ENCODE results near the gene DNAH8.

Gene DNAH8

GRCh38 chr6:38843798-38844197, 128.7 kb downstream of the DNAH8 start:
- Mint-ChIP-seq H3K27ac (no peak overlapping the region), H3K27me3 (ENCODE audit: low read depth) (no peaks in the 10 kb centered on the region), H3K4me3 (no peak overlapping the region), H3K4me1 (no peaks in the 10 kb centered on the region), H3K36me3 (ENCODE audit: low read depth) (no peaks in the 10 kb centered on the region), H3K9me3 (no peaks in the 10 kb centered on the region)
- TF ChIP-seq CTCF (IDR thresholded peaks at IDR 0.05; ENCODE audit: unreplicated experiment in 3 of 3), result no peak

- H3K27ac Mint-ChIP-seq, result no peak overlapping the region
- no peaks in the 10 kb centered on the region for H3K4me1 Mint-ChIP-seq
- no peak for TF ChIP-seq CTCF (IDR thresholded peaks at IDR 0.05; ENCODE audit: unreplicated experiment in 3 of 3)
- H3K9me3 Mint-ChIP-seq, result no peaks in the 10 kb centered on the region
- no peaks in the 10 kb centered on the region for H3K36me3 Mint-ChIP-seq (ENCODE audit: low read depth)
- no peak overlapping the region for H3K4me3 Mint-ChIP-seq
- H3K27me3 Mint-ChIP-seq (ENCODE audit: low read depth), result no peaks in the 10 kb centered on the region
Observed at GRCh38 chr6:38845931-38846330, 130.8 kb downstream of the DNAH8 start.

- no peaks in the 10 kb centered on the region for H3K36me3 Mint-ChIP-seq (ENCODE audit: low read depth)
- H3K27me3 Mint-ChIP-seq (ENCODE audit: low read depth), result no peaks in the 10 kb centered on the region
- no peaks in the 10 kb centered on the region for H3K4me1 Mint-ChIP-seq
- no peak for TF ChIP-seq CTCF (IDR thresholded peaks at IDR 0.05; ENCODE audit: unreplicated experiment in 3 of 3)
- no peak overlapping the region for H3K4me3 Mint-ChIP-seq
- no peaks in the 10 kb centered on the region for H3K9me3 Mint-ChIP-seq
- H3K27ac Mint-ChIP-seq, result no peak overlapping the region
Observed at GRCh38 chr6:38846361-38846760, 131.2 kb downstream of the DNAH8 start.

GRCh38 chr6:38846844-38847243, 131.7 kb downstream of the DNAH8 start:
- Mint-ChIP-seq H3K9me3 (no peaks in the 10 kb centered on the region), H3K27me3 (ENCODE audit: low read depth) (no peaks in the 10 kb centered on the region), H3K4me3 (no peak overlapping the region), H3K27ac (no peak overlapping the region), H3K36me3 (ENCODE audit: low read depth) (no peaks in the 10 kb centered on the region), H3K4me1 (no peaks in the 10 kb centered on the region)
- no peak for TF ChIP-seq CTCF (IDR thresholded peaks at IDR 0.05; ENCODE audit: unreplicated experiment in 3 of 3)

- no peaks in the 10 kb centered on the region for H3K36me3 Mint-ChIP-seq (ENCODE audit: low read depth)
- H3K27me3 Mint-ChIP-seq (ENCODE audit: low read depth), result no peaks in the 10 kb centered on the region
- no peak for TF ChIP-seq CTCF (IDR thresholded peaks at IDR 0.05; ENCODE audit: unreplicated experiment in 3 of 3)
- no peak overlapping the region for H3K4me3 Mint-ChIP-seq
- no peaks in the 10 kb centered on the region for H3K9me3 Mint-ChIP-seq
- H3K4me1 Mint-ChIP-seq, result no peaks in the 10 kb centered on the region
- no peak overlapping the region for H3K27ac Mint-ChIP-seq
Observed at GRCh38 chr6:38847497-38847896, 132.4 kb downstream of the DNAH8 start.

- no peak overlapping the region for H3K27ac Mint-ChIP-seq
- H3K4me3 Mint-ChIP-seq, result no peak overlapping the region
- H3K9me3 Mint-ChIP-seq, result no peaks in the 10 kb centered on the region
- H3K36me3 Mint-ChIP-seq (ENCODE audit: low read depth), result no peaks in the 10 kb centered on the region
- TF ChIP-seq CTCF (IDR thresholded peaks at IDR 0.05; ENCODE audit: unreplicated experiment in 3 of 3), result no peak
- H3K4me1 Mint-ChIP-seq, result no peaks in the 10 kb centered on the region
- no peaks in the 10 kb centered on the region for H3K27me3 Mint-ChIP-seq (ENCODE audit: low read depth)
Observed at GRCh38 chr6:38848760-38849159, 133.6 kb downstream of the DNAH8 start.
